ENCODE data around the gene DNAJC18.

The DNAJC18 gene

GRCh38 chr5:139475865-139476617 lies 36.7 kb upstream of the DNAJC18 start:
- Histone ChIP-seq H3K4me1 (ENCODE audit: control insufficient read depth in 1 of 2, insufficient read depth in 2 of 2, low read length in 2 of 2) (peaks cover 22 to 29% of the 10 kb centered on the region in 2 donors), H3K9ac (ENCODE audit: low read depth in 1 of 2, low read length in 2 of 2) (no peak overlapping the region), H3K27me3 (ENCODE audit: control insufficient read depth in 1 of 2, insufficient read depth in 2 of 2, low read length in 2 of 2) (no peaks in the 10 kb centered on the region), H3K4me3 (ENCODE audit: low read depth in 1 of 2, low read length in 2 of 2) (no peak overlapping the region), H3K9me3 (ENCODE audit: control insufficient read depth in 1 of 2, low read length in 2 of 2) (no peaks in the 10 kb centered on the region), H3K36me3 (ENCODE audit: control insufficient read depth in 1 of 2, insufficient read depth in 2 of 2, low read length in 2 of 2) (peaks cover 0 to 17% of the 10 kb centered on the region in 2 donors), H3K27ac (ENCODE audit: low read depth, low read length) (no peak overlapping the region)

DNA sequence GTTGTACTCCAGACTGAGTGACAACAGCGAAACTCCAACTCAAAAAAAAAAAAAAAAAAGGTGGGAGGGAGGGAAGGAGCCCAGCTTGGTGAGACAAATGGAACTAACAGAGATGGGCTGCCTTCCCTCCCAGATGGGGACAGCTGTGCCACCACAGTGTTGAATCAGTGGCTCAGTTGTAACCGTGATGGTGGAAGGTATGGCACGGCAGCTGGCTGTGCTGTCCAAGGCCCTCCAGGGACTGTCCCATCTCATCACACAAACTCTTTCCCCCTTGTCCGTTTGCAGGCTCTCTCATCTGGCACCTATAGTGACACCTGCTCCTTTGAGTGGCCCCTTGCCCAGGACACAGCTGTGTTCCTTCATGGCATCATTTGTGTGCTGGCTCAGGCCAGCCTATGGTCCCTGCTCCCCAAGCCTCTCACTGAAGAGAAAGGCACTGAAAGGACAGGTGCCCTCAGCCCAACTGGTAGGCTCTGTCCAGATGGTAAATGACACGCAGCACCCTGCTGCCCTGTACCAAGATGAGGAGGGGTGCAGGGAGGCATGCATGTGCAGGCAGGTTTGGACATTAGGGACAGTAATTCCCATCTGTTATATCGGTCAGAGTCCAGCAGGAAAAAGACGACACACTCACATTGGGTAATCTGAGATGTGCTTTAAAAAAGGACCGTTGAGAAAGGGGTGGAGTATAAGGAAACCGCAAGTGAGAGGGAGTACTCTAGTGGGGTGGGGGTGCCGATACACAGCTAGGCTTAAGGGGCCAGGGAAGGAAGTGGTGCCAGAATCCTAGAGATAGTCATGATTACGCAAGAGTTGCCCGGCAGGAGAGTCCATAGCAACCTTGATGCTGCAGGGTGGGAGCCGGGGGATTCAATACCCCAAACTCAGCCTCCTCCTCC lies 35.8 kb upstream of the DNAJC18 start:
- H3K4me3 ChIP-seq (ENCODE audit: low read depth in 1 of 2, low read length in 2 of 2), result peak overlapping the region; percentile 19 to 33
- no peak overlapping the region for H3K9ac ChIP-seq (ENCODE audit: low read depth in 1 of 2, low read length in 2 of 2)
- peaks cover 23 to 29% of the 10 kb centered on the region in 2 donors for H3K4me1 ChIP-seq (ENCODE audit: control insufficient read depth in 1 of 2, insufficient read depth in 2 of 2, low read length in 2 of 2)
- H3K27ac ChIP-seq (ENCODE audit: low read depth, low read length), result no peak overlapping the region
- no peaks in the 10 kb centered on the region for H3K27me3 ChIP-seq (ENCODE audit: control insufficient read depth in 1 of 2, insufficient read depth in 2 of 2, low read length in 2 of 2)
- H3K36me3 ChIP-seq (ENCODE audit: control insufficient read depth in 1 of 2, insufficient read depth in 2 of 2, low read length in 2 of 2), result peaks cover 0 to 17% of the 10 kb centered on the region in 2 donors
- no peaks in the 10 kb centered on the region for H3K9me3 ChIP-seq (ENCODE audit: control insufficient read depth in 1 of 2, low read length in 2 of 2)

DNA sequence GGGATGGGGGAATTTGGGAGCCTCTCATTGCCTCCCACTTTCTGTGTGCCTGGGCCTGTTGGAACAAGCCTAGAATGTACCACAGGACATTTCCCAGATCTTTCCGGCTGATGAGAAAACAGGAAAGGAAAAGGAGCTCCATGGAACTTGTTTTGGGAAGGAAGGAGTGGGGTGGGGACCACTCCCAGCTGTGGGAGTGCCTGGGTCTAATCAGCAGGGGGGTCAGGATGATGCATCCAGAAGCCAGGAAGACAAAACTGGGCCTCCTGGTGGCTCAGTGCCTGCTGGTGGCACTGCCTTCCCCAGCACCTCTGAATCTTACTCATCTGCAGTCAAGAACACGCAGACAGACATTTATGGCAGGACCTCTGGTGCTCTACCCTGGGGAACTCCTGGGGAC lies 34.2 kb upstream of the DNAJC18 start:
- Histone ChIP-seq H3K9me3 (ENCODE audit: control insufficient read depth in 1 of 2, low read length in 2 of 2) (no peaks in the 10 kb centered on the region), H3K4me1 (ENCODE audit: control insufficient read depth in 1 of 2, insufficient read depth in 2 of 2, low read length in 2 of 2) (peaks cover 23 to 31% of the 10 kb centered on the region in 2 donors), H3K27ac (ENCODE audit: low read depth, low read length) (no peak overlapping the region), H3K4me3 (ENCODE audit: low read depth in 1 of 2, low read length in 2 of 2) (no peak overlapping the region), H3K9ac (ENCODE audit: low read depth in 1 of 2, low read length in 2 of 2) (no peak overlapping the region), H3K27me3 (ENCODE audit: control insufficient read depth in 1 of 2, insufficient read depth in 2 of 2, low read length in 2 of 2) (no peaks in the 10 kb centered on the region), H3K36me3 (ENCODE audit: control insufficient read depth in 1 of 2, insufficient read depth in 2 of 2, low read length in 2 of 2) (peaks cover 0 to 17% of the 10 kb centered on the region in 2 donors)

DNA sequence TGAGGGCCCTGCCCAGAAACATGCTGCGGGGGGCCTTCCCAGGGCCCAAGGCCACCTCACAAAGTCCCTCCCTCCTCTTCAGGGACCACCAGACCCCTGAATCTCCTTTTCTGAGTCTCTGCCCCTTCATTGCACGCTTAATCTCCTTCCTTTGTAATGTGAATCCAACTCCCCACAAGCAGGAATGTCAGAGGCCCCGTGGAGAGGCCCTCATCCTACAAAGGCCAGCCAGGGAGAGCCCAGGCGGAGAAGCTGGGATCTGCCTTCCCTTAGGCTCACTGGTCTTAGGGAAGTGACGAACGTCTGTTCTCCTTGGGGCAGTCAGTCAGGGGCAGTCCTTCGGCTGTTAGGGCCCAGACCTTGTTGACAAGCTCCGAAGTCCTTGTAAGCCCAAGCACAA lies 33.8 kb upstream of the DNAJC18 start:
- Histone ChIP-seq H3K9me3 (ENCODE audit: control insufficient read depth in 1 of 2, low read length in 2 of 2) (no peaks in the 10 kb centered on the region), H3K27ac (ENCODE audit: low read depth, low read length) (no peak overlapping the region), H3K4me3 (ENCODE audit: low read depth in 1 of 2, low read length in 2 of 2) (no peak overlapping the region), H3K9ac (ENCODE audit: low read depth in 1 of 2, low read length in 2 of 2) (no peak overlapping the region), H3K4me1 (ENCODE audit: control insufficient read depth in 1 of 2, insufficient read depth in 2 of 2, low read length in 2 of 2) (peaks cover 23 to 35% of the 10 kb centered on the region in 2 donors), H3K36me3 (ENCODE audit: control insufficient read depth in 1 of 2, insufficient read depth in 2 of 2, low read length in 2 of 2) (peaks cover 0 to 16% of the 10 kb centered on the region in 2 donors), H3K27me3 (ENCODE audit: control insufficient read depth in 1 of 2, insufficient read depth in 2 of 2, low read length in 2 of 2) (no peaks in the 10 kb centered on the region)

- H3K9me3 ChIP-seq (ENCODE audit: control insufficient read depth in 1 of 2, low read length in 2 of 2), result no peaks in the 10 kb centered on the region
- no peak overlapping the region for H3K9ac ChIP-seq (ENCODE audit: low read depth in 1 of 2, low read length in 2 of 2)
- H3K27ac ChIP-seq (ENCODE audit: low read depth, low read length), result no peak overlapping the region
- H3K4me1 ChIP-seq (ENCODE audit: control insufficient read depth in 1 of 2, insufficient read depth in 2 of 2, low read length in 2 of 2), result peaks cover 23 to 35% of the 10 kb centered on the region in 2 donors
- no peak overlapping the region for H3K4me3 ChIP-seq (ENCODE audit: low read depth in 1 of 2, low read length in 2 of 2)
- no peaks in the 10 kb centered on the region for H3K27me3 ChIP-seq (ENCODE audit: control insufficient read depth in 1 of 2, insufficient read depth in 2 of 2, low read length in 2 of 2)
- peaks cover 0 to 10% of the 10 kb centered on the region in 2 donors for H3K36me3 ChIP-seq (ENCODE audit: control insufficient read depth in 1 of 2, insufficient read depth in 2 of 2, low read length in 2 of 2)
Observed at GRCh38 chr5:139472386-139473030, 33.2 kb upstream of the DNAJC18 start.

DNA sequence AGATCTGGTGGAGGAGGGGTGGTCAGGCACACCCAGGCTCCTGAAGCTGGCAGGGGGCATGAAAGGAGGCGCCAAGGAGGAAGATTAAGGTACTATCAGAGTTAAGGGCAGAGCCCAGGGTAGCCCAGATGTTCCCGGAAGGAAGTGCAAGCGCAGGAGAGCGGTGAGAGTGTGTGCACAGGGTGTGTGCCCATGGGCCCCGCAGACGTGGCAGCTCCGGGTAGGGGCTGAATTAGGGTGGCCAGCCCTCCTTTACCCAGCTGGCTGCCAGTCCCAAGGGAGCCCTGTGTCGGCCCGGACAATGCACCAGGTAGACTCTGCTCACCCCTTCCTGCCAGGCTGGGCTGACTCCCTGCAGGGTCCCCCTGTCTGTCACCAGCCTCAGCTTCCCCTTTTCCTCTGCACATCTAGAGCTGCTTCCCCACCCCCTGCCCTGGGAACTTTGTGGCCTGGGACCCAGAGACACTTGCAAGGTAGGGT lies 31.5 kb upstream of the DNAJC18 start, which contains the start of gene SMIM33:
Gene SMIM33 (plus strand): TSS at position 184 of the 480 bp plus-strand sequence. CDS start 118 bp downstream, at position 302.
- Histone ChIP-seq H3K27me3 (ENCODE audit: control insufficient read depth in 1 of 2, insufficient read depth in 2 of 2, low read length in 2 of 2) (no peaks in the 10 kb centered on the region), H3K9me3 (ENCODE audit: control insufficient read depth in 1 of 2, low read length in 2 of 2) (no peaks in the 10 kb centered on the region), H3K9ac (ENCODE audit: low read depth in 1 of 2, low read length in 2 of 2) (peak within 1 kb of the TSS; percentile 58 to 67), H3K36me3 (ENCODE audit: control insufficient read depth in 1 of 2, insufficient read depth in 2 of 2, low read length in 2 of 2) (peaks cover 0 to 5% of the 10 kb centered on the region in 2 donors), H3K4me3 (ENCODE audit: low read depth in 1 of 2, low read length in 2 of 2) (peak within 1 kb of the TSS; percentile 54 to 60), H3K4me1 (ENCODE audit: control insufficient read depth in 1 of 2, insufficient read depth in 2 of 2, low read length in 2 of 2) (peaks cover 23 to 35% of the 10 kb centered on the region in 2 donors), H3K27ac (ENCODE audit: low read depth, low read length) (no peak within 1 kb of the TSS)

- peaks cover 10 to 21% of the 10 kb centered on the region in 2 donors for H3K4me1 ChIP-seq (ENCODE audit: control insufficient read depth in 1 of 2, insufficient read depth in 2 of 2, low read length in 2 of 2)
- no peak overlapping the region for H3K27ac ChIP-seq (ENCODE audit: low read depth, low read length)
- H3K36me3 ChIP-seq (ENCODE audit: control insufficient read depth in 1 of 2, insufficient read depth in 2 of 2, low read length in 2 of 2), result no peaks in the 10 kb centered on the region
Observed at GRCh38 chr5:139468421-139468931, 29.2 kb upstream of the DNAJC18 start.

DNA sequence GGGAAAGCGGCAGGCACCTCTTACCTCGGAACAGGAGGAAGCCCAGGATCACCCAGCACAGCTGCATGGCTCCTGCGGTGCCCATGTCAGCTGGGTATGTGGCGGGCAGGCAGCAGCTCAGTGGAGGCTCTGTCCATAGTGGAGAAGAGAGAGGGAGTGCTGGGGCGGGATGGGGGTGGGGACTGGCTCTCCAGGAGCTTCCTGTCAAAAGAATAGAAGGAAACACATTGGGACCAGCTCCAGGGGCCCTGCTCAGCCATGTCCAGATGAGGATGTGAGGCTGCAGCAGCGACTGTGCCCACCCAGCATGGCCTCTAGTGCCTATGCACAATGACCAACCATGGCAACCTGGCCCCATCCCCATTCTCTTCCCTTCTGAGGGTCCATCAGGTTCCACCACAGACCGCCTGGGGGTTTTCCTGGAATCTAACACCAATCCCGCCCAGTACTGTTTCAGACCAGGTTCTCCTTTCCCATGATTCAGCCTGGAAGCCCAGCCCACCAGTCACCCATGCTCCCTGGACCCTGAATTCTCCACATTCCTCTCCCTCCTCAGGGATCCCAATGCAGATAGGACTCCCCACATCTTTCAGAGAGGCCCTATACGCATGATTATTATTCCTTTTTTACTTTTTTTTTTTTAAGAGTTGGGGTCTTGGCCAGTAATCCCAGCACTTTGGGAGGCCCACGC lies 23.4 kb upstream of the DNAJC18 start, which contains the start of gene ECSCR:
Gene ECSCR (minus strand): TSS at position 158 of the 691 bp plus-strand sequence. CDS start 73 bp downstream, at position 85.
- peaks cover 6 to 8% of the 10 kb centered on the region in 2 donors for H3K4me1 ChIP-seq (ENCODE audit: control insufficient read depth in 1 of 2, insufficient read depth in 2 of 2, low read length in 2 of 2)
- H3K9me3 ChIP-seq (ENCODE audit: control insufficient read depth in 1 of 2, low read length in 2 of 2), result no peaks in the 10 kb centered on the region
- no peaks in the 10 kb centered on the region for H3K36me3 ChIP-seq (ENCODE audit: control insufficient read depth in 1 of 2, insufficient read depth in 2 of 2, low read length in 2 of 2)
- no peak within 1 kb of the TSS for H3K27ac ChIP-seq (ENCODE audit: low read depth, low read length)
- H3K4me3 ChIP-seq (ENCODE audit: low read depth in 1 of 2, low read length in 2 of 2), result no peak within 1 kb of the TSS
- no peaks in the 10 kb centered on the region for H3K27me3 ChIP-seq (ENCODE audit: control insufficient read depth in 1 of 2, insufficient read depth in 2 of 2, low read length in 2 of 2)
- H3K9ac ChIP-seq (ENCODE audit: low read depth in 1 of 2, low read length in 2 of 2), result no peak within 1 kb of the TSS

More at GRCh38 chr5:139468421-139468931, 29.2 kb upstream of the DNAJC18 start:
- Histone ChIP-seq H3K4me3 (ENCODE audit: low read depth in 1 of 2, low read length in 2 of 2) (no peak overlapping the region), H3K9me3 (ENCODE audit: control insufficient read depth in 1 of 2, low read length in 2 of 2) (no peaks in the 10 kb centered on the region), H3K27me3 (ENCODE audit: control insufficient read depth in 1 of 2, insufficient read depth in 2 of 2, low read length in 2 of 2) (no peaks in the 10 kb centered on the region), H3K9ac (ENCODE audit: low read depth in 1 of 2, low read length in 2 of 2) (no peak overlapping the region)

DNA sequence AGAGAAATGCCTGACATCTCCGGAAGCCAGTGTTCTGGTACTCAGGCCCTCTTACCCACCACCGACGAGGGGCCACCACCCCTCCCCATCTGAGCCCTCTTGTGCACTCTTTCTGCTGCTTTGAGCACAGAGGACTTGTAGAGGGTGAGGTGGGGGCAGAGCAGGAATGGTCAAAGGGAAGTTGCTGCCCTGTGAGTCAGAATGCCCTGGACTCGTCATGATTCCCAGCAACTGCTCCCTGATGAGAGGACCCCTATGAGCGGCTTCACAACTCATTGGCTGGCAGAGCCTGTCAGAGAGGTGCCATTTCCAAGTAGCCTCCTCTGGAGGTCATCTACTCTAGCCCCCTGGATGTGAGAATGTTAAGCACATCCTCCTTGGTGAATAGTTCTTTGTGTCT lies 22.4 kb upstream of the DNAJC18 start:
- Histone ChIP-seq H3K9me3 (ENCODE audit: control insufficient read depth in 1 of 2, low read length in 2 of 2) (no peaks in the 10 kb centered on the region), H3K4me1 (ENCODE audit: control insufficient read depth in 1 of 2, insufficient read depth in 2 of 2, low read length in 2 of 2) (peaks cover 6 to 8% of the 10 kb centered on the region in 2 donors), H3K9ac (ENCODE audit: low read depth in 1 of 2, low read length in 2 of 2) (no peak overlapping the region), H3K27ac (ENCODE audit: low read depth, low read length) (no peak overlapping the region), H3K4me3 (ENCODE audit: low read depth in 1 of 2, low read length in 2 of 2) (no peak overlapping the region), H3K27me3 (ENCODE audit: control insufficient read depth in 1 of 2, insufficient read depth in 2 of 2, low read length in 2 of 2) (no peaks in the 10 kb centered on the region), H3K36me3 (ENCODE audit: control insufficient read depth in 1 of 2, insufficient read depth in 2 of 2, low read length in 2 of 2) (no peaks in the 10 kb centered on the region)

All from duodenal mucosa (tissue), 2 donors.